GM10266 (cell line): ENCODE data around the gene PCSK4.
"Not testable (repeated sequence)": the region's sequence is repeated elsewhere in the genome, so short reads cannot be mapped to it uniquely, and the experiment has no call there.

Experiments
- DNase-seq: peaks from one replicate; pipeline ENCODE4 v3.0.0; 2012; ENCODE audit errors: extremely low spot score
- TF ChIP-seq, protein P1 (sequence below): IDR thresholded peaks from 2 replicates; pipeline ENCODE4 v1.5.1; 2012; ENCODE audit warnings: mild to moderate bottlenecking, low read depth; ENCODE audit not compliant: control insufficient read depth, insufficient read depth; ENCODE audit errors: missing control alignments

PCSK4 gene

DNA sequence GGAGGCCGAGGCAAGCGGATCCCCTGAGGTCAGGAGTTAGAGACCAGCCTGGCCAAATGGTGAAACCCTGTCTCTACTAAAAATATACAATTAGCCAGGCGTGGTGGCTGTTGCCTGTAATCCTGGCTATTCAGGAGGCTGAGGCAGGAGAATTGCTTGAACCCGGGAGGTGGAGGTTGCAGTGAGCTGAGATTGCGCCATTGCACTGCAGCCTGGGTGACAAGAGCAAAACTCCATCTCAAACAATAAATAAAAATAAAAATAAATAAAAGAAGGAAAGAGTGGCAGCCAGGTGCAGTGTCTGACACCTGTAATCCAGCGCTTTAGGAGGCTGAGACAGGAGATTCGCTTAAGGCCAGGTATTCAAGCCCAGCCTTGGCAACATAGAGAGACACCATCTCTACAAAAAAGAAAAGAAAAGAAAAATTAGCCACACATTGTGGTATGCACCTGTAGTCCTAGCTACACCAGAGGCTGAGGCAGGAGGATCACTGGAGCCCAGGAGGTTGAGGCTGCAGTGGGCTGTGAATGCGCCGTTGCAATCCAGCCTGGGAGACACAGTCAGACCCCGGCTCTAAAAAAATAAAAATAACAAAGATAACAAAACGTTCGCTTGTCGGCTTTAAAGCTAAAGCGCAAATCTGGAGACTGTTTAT, 12.4 kb upstream of the PCSK4 start:
- no peak for DNase-seq
- TF ChIP-seq, protein P1, sequence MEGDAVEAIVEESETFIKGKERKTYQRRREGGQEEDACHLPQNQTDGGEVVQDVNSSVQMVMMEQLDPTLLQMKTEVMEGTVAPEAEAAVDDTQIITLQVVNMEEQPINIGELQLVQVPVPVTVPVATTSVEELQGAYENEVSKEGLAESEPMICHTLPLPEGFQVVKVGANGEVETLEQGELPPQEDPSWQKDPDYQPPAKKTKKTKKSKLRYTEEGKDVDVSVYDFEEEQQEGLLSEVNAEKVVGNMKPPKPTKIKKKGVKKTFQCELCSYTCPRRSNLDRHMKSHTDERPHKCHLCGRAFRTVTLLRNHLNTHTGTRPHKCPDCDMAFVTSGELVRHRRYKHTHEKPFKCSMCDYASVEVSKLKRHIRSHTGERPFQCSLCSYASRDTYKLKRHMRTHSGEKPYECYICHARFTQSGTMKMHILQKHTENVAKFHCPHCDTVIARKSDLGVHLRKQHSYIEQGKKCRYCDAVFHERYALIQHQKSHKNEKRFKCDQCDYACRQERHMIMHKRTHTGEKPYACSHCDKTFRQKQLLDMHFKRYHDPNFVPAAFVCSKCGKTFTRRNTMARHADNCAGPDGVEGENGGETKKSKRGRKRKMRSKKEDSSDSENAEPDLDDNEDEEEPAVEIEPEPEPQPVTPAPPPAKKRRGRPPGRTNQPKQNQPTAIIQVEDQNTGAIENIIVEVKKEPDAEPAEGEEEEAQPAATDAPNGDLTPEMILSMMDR, result no peak

DNA sequence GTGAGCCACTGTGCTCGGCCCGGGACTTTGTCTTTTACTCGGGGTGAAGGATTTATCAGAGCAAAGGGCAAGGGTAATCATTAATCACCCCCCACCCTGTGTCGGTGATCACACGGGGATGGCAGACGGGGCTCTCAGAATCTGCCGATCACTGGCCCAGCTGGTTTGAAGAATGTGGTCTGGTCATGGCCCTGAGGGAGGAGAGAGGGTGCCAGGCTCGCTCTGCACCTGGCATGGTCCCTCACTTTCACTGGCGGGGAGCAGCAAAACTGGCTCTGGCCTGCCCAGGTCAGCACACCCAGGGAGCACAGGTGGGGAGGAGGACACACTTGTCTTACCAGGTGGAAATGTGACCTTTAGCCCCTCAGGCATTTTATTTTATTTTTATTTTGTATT, 11.0 kb upstream of the PCSK4 start:
- TF ChIP-seq, protein P1, result no peak
- DNase-seq, result no peak

DNA sequence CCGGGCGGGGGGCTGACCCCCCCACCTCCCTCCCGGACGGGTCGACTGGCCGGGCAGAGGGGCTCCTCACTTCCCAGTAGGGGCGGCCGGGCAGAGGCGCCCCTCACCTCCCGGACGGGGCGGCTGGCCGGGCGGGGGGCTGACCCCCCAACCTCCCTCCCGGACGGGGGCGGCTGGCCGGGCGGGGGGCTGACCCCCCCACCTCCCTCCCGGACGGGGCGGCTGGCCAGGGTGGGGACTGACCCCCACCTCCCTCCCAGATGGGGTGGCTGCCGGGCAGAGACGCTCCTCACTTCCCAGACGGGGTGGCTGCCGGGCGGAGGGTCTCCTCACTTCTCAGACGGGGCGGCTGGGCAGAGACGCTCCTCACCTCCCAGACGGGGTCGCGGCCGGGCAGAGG, 9.1 kb upstream of the PCSK4 start:
- not testable (repeated sequence) for DNase-seq

DNA sequence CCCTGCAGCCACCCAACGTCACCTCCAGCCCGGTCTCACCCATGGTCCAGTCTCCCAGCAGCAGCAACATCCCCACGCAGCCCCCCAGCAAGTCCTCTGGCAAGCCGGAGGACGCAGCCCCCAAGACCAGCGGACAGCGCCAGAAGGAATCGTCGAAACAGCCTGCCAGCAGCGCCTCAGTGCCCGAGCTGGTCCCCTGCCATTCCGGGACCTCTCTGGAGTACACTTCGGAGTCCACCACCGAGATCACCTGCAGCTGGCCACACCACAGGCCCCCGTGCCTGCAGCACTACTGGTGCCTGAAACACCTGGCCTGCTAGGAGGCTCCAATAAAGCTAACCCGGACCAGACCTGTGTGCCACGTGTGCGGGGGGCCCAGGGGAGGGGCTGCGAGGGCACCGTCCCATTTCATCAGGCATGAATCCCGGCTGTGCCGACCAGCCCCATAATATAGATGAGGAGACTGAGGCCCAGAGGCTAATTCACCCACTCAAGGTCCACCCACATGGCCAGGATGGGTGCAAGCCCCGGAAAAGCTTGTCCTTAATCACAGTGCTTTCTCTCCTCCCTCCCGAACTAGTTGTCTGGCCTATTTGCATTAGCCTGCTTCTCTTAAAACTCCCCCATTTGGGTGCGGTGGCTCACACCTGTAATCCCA, 7.6 kb upstream of the PCSK4 start:
- no peak for DNase-seq
- TF ChIP-seq, protein P1, result no peak

DNA sequence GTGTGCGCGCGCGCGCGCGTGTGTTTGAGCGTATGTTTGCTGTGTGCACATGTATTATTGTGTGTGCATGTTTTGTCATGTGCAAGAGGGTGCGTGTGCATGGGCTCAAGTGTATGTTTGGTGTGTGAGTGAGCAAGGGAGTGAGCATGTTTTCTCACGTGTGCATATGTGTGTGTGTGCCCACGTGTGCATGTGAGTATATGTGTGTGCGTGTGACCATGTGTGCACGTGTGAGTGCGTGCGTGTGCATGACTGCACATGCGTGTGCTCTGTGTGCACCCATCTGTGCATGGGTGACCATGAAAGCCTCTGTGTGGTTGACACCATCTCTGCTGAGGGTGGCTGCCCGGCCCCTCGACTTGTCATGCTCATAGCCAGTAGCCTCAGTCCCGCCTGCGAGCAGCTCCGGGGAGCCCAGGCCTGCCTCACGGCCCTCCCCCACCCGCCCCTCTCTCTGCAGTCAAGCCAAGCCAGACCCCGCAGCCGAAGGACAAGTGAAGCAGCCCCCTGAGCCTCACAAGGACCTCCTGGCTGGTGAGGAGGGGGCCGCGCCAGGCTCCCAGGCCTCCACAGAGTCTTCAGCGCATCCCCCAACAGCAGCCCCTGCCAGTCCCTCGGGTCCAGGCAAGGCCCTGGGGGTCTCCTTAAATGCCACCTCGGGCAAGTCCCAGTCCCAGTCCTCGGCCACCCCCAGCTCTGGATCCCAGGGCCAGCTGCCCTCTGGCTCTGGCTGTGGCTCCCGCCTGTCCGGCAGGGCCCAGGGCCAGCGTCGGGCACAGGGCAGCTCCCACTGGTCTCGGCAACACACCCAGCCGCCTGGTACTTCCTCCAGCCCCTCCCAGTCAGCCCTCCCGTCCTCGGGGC, 6.8 kb upstream of the PCSK4 start:
- no peak for DNase-seq
- TF ChIP-seq, protein P1, result no peak

DNA sequence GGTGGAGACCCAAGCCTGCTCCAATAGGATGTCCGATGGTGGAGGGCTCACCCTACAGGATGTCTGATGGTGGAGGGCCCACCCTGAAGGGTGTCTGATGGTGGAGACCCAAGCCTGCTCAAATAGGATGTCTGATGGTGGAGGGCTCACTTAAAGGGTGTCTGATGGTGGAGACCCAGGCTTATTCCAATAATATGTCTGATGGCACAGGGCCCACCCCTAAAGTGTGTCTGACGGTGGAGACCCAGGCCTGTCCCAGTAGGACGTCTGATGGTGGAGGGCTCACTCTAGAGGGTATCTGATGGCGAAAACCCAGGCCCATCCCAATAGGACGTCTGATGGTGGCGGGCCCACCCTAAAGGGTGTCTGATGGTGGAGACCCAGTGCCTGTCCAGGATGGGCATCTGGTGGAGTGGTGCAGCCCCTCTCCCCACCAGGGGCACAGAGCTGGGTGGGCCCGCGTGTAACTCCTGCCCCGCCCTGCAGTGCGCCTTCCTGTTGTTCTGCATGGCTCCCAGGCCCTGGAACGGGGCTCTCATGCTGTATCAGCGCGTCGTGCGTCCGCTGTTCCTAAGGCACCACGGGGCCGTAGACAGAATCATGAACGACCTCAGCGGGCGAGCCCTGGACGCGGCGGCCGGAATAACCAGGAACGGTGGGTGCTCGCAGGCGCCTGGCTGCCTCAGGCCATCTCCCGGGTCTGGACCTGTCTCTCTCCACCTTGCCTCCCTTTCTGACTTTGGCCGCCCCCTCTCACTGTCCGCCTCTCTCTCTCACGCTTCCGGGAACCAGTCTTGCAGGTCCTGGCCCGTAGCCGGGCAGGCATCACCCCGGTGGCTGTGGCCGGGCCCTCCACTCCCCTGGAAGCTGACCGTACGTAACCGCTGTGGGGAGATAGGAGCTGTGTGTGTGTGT, 5.9 kb upstream of the PCSK4 start:
- TF ChIP-seq, protein P1, result no peak
- no peak for DNase-seq

DNA sequence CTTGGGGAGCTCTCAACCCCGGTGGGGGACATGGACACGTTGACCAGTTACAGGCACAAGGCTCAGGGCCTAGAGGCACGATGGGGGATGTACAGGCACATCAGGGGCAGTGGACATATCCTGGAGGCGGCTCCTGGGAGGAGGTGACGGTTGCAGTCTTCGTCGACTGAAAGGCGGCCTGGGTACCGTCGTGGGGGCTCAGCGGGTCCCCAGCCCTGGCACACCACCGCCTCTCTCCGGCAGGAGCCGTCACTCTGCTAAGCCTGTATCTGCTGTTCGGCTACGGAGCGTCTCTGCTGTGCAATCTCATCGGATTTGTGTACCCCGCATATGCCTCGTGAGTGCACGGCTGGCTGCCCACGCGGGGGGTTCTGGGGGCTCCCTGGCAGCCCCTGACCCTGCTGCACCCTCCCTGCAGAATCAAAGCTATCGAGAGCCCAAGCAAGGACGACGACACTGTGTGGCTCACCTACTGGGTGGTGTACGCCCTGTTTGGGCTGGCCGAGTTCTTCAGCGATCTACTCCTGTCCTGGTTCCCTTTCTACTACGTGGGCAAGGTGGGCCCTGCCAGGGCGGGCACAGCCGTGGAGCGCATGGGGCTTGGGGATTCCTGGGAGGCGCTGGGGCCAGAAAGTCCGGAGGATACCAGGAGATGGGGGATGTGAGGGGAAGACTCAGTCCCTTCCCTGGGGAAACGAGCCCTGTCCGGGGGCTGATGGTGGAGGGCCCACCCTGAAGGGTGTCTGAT, 5.1 kb upstream of the PCSK4 start:
- TF ChIP-seq, protein P1, result no peak
- no peak for DNase-seq
